Thymus (tissue), 14 donors: ENCODE measurements around the gene KRTAP9-2. TPM values are rescaled to one million over a fixed set of nuclear protein-coding genes. Genes with fewer than 3 reads are reported as not detected.
"Not testable (repeated sequence)": the region's sequence is repeated elsewhere in the genome, so short reads cannot be mapped to it uniquely, and the experiment has no call there.

Source experiments
- DNase-seq, 9 donors: peaks; one replicate each; pipeline ENCODE4 v3.0.0-alpha.2; 2013; ENCODE audit warnings: low spot score in 9 of 9, low read depth in 6 of 9, missing footprints in 1 of 9
- H3K27ac ChIP-seq, 2 donors: one replicate each; pipeline ENCODE4 v1.5.1; 2013; ENCODE audit warnings: control low read depth in 1 of 2, low read depth in 1 of 2, low read length in 1 of 2, mild to moderate bottlenecking in 1 of 2, moderate library complexity in 1 of 2
- H3K27me3 ChIP-seq, 2 donors: one replicate each; pipeline ENCODE4 v1.5.1; 2013; ENCODE audit warnings: low read length in 1 of 2; ENCODE audit not compliant: control insufficient read depth in 2 of 2, insufficient read depth in 1 of 2
- H3K36me3 ChIP-seq, 2 donors: one replicate each; pipeline ENCODE4 v1.5.1; 2013; ENCODE audit warnings: low read length in 1 of 2, mild to moderate bottlenecking in 1 of 2, moderate library complexity in 1 of 2; ENCODE audit not compliant: control insufficient read depth in 2 of 2, insufficient read depth in 2 of 2
- H3K4me1 ChIP-seq, 2 donors: one replicate each; pipeline ENCODE4 v1.5.1; 2013; ENCODE audit warnings: low read length in 2 of 2; ENCODE audit not compliant: control insufficient read depth in 2 of 2, insufficient read depth in 2 of 2
- H3K4me3 ChIP-seq, 2 donors: one replicate each; pipeline ENCODE4 v1.5.1; 2013; ENCODE audit warnings: low read length in 2 of 2, control low read depth in 1 of 2, mild to moderate bottlenecking in 1 of 2
- H3K9me3 ChIP-seq, 2 donors: one replicate each; pipeline ENCODE4 v1.5.1; 2013; ENCODE audit warnings: low read length in 1 of 2, mild to moderate bottlenecking in 1 of 2; ENCODE audit not compliant: control insufficient read depth in 2 of 2, insufficient read depth in 1 of 2
- WGBS: extraction: QIAGEN DNeasy Blood & Tissue Kit; methylation state at CpG from one replicate; pipeline ENCODE4 v1.1.7; 2013; 5-methylcytosine and 5-hydroxymethylcytosine counted together
- long read RNA-seq, 10 donors: transcript quantifications; one replicate each; lab custom pipeline, GENCODE V29; 2026
- polyA plus RNA-seq: library from polyadenylated mRNA; stranded (reverse); fragments of 200-250 nt; gene quantifications from one replicate; pipeline ENCODE4 v1.2.3, GENCODE V29; 2013
- total RNA-seq: library from RNA; stranded (reverse); fragments of 120-200 nt; gene quantifications from one replicate; pipeline ENCODE4 v1.2.4, GENCODE V29; 2013
- donor health status: healthy.

The KRTAP9-2 gene
- total RNA-seq: not detected
- polyA plus RNA-seq: not detected
- long read RNA-seq, donor 1: 0 reads
- long read RNA-seq, donor 2: 0 reads
- long read RNA-seq, donor 3: 0 reads
- long read RNA-seq, donor 4: 0 reads
- long read RNA-seq, donor 5: 0 reads
- long read RNA-seq, donor 6: 0 reads
- long read RNA-seq, donor 7: 0 reads
- long read RNA-seq, donor 8: 0 reads
- long read RNA-seq, donor 9: 0 reads
- long read RNA-seq, donor 10: 0 reads

- not testable (repeated sequence) for H3K4me3 ChIP-seq, H3K36me3 ChIP-seq
- 71% methylated on average over 3 of the region's 4 CpGs for WGBS
These were observed at the start of gene KRTAP9-2 for GRCh38 chr17:41226598-41227095. KRTAP9-2 (plus strand) TSS chr17:41226648; CDS start chr17:41226655, 7 bp downstream.

GRCh38 chr17:41176744-41177387, 49.6 kb upstream of the KRTAP9-2 start:
- H3K27me3 ChIP-seq: peaks cover 0 to 4% of the 10 kb centered on the region in 2 donors
- no peaks in the 10 kb centered on the region for H3K4me1 ChIP-seq
- no peaks in the 10 kb centered on the region for H3K36me3 ChIP-seq
- H3K4me3 ChIP-seq: no peak overlapping the region
- H3K27ac ChIP-seq: no peak overlapping the region
- WGBS: 80% methylated on average over 3 of the region's 3 CpGs
- no peak for DNase-seq
- H3K9me3 ChIP-seq: no peaks in the 10 kb centered on the region

More at GRCh38 chr17:41226598-41227095, at the start of gene KRTAP9-2:
- H3K27ac ChIP-seq, H3K9me3 ChIP-seq, H3K4me1 ChIP-seq, H3K27me3 ChIP-seq, DNase-seq: not testable (repeated sequence)

GRCh38 chr17:41177727-41178271, 48.6 kb upstream of the KRTAP9-2 start, which contains the start of gene KRTAP4-2:
KRTAP4-2 (minus strand) TSS chr17:41178221; CDS start chr17:41178164, 57 bp downstream.
- no peak for DNase-seq

GRCh38 chr17:41178341-41178740, 48.1 kb upstream of the KRTAP9-2 start:
- Histone ChIP-seq H3K27me3 (peaks cover 0 to 4% of the 10 kb centered on the region in 2 donors), H3K9me3 (no peaks in the 10 kb centered on the region), H3K4me1 (no peaks in the 10 kb centered on the region), H3K4me3 (no peak overlapping the region), H3K27ac (no peak overlapping the region), H3K36me3 (no peaks in the 10 kb centered on the region)
- DNase-seq: no peak
- WGBS: 98% methylated on average over 3 of the region's 3 CpGs

More at GRCh38 chr17:41177727-41178271, 48.6 kb upstream of the KRTAP9-2 start, which contains the start of gene KRTAP4-2:
- Histone ChIP-seq H3K36me3 (no peaks in the 10 kb centered on the region), H3K9me3 (no peaks in the 10 kb centered on the region), H3K27me3 (peaks cover 0 to 4% of the 10 kb centered on the region in 2 donors), H3K27ac (no peak within 1 kb of the TSS), H3K4me3 (no peak within 1 kb of the TSS), H3K4me1 (no peaks in the 10 kb centered on the region)
- 96% methylated on average over 7 of the region's 7 CpGs for WGBS

GRCh38 chr17:41178843-41179616, 47.4 kb upstream of the KRTAP9-2 start:
- H3K36me3 ChIP-seq: no peaks in the 10 kb centered on the region
- H3K27ac ChIP-seq: no peak overlapping the region
- 90% methylated on average over 1 of the region's 1 CpG for WGBS
- H3K4me1 ChIP-seq: no peaks in the 10 kb centered on the region
- no peak for DNase-seq
- no peak overlapping the region for H3K4me3 ChIP-seq
- H3K27me3 ChIP-seq: peaks cover 0 to 4% of the 10 kb centered on the region in 2 donors
- H3K9me3 ChIP-seq: no peaks in the 10 kb centered on the region

GRCh38 chr17:41184480-41184961, 41.9 kb upstream of the KRTAP9-2 start, which contains the start of gene KRTAP4-1:
KRTAP4-1 (minus strand) TSS chr17:41184911; CDS start chr17:41184854, 57 bp downstream.
- 84% methylated on average over 9 of the region's 9 CpGs for WGBS
- H3K27ac ChIP-seq: no peak within 1 kb of the TSS
- no peaks in the 10 kb centered on the region for H3K36me3 ChIP-seq
- no peaks in the 10 kb centered on the region for H3K4me1 ChIP-seq
- no peaks in the 10 kb centered on the region for H3K9me3 ChIP-seq
- H3K4me3 ChIP-seq: no peak within 1 kb of the TSS
- DNase-seq: no peak
- peaks cover 0 to 3% of the 10 kb centered on the region in 2 donors for H3K27me3 ChIP-seq

GRCh38 chr17:41185001-41185400, 41.4 kb upstream of the KRTAP9-2 start:
- Histone ChIP-seq H3K4me3 (no peak overlapping the region), H3K9me3 (no peaks in the 10 kb centered on the region), H3K4me1 (no peaks in the 10 kb centered on the region), H3K27me3 (peaks cover 0 to 2% of the 10 kb centered on the region in 2 donors), H3K27ac (no peak overlapping the region), H3K36me3 (no peaks in the 10 kb centered on the region)
- 84% methylated on average over 1 of the region's 1 CpG for WGBS
- no peak for DNase-seq

GRCh38 chr17:41186872-41187271, 39.6 kb upstream of the KRTAP9-2 start:
- WGBS: 100% methylated on average over 2 of the region's 2 CpGs
- no peak overlapping the region for H3K4me3 ChIP-seq
- H3K9me3 ChIP-seq: no peaks in the 10 kb centered on the region
- no peaks in the 10 kb centered on the region for H3K36me3 ChIP-seq
- no peak overlapping the region for H3K27ac ChIP-seq
- H3K4me1 ChIP-seq: no peaks in the 10 kb centered on the region
- DNase-seq: no peak
- H3K27me3 ChIP-seq: no peaks in the 10 kb centered on the region
